Suppressor macrophage treated with lipopolysaccharide for 4 hours (primary cell): ENCODE results near the gene RHEBL1.
A peak's percentile ranks its signal among the peaks of the same experiment; 100 is the strongest.

ENCODE experiments used
- DNase-seq: peaks from one replicate; pipeline ENCODE4 v3.0.0-alpha.2; 2020

Gene RHEBL1

DNA sequence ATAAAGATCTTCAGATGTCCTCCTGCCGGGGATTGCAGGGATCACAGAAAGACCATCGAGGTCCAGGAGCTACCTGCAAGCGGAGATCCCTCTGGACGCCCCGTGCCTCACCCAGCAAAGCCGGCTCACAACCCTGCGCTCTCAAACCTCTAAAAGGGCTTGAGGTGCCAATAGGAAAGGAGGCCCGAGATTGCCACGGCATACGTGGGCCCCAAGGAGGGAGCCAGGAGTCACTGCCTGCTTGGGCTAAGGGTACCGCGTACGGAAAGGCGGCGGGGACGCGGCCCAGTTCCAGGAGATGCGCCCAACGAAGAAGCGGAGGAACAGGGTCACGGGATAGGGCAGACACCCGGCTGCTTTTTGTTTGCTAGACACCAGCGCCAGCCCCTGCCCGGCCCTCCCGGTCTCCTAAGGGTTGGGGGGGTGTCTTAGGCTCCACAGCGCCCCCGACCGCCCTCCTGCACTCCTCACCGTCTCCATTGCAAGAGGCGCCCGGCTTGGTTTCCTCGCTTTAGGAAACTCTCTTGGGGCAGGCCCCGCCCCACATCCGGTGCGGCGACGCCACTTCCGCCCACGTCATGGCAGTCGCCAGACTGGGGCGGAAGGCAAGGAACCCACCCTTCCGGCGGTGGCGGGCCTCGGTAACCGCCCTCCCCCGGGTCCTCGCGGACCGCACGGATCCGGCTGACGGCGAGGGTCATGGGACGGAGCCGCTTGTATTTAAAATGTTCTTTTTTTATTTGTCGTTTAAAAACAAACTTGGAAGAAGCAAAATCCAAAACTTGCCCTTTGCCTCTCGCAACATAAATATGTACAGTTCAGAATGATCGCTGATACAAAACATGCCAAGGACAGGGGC is 51.3 kb downstream of the RHEBL1 start, which contains the start of gene PRKAG1:
Gene PRKAG1 (minus strand): TSS at position 516 of the 859 bp plus-strand sequence. CDS start 36 bp downstream, at position 480.
- peak; percentile 98 for DNase-seq

DNA sequence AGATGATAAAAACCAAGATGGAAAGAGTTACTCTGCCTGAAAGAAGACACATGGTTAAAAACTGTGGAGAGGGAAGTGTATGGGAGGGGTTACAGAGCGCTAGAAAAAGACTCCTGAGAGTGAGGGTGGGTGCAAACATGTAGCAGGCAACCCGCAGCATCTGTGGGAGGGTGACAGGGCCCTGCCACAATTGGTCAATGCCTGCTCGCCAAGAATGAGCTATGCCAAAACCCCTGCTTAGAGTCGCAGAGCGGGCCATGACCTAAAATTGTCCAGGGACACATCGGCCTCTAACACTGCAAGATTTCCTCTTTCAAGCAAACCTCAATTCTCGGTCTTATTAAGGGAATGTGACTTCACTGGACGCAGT is 51.9 kb downstream of the RHEBL1 start:
- peak; percentile 68 for DNase-seq

DNA sequence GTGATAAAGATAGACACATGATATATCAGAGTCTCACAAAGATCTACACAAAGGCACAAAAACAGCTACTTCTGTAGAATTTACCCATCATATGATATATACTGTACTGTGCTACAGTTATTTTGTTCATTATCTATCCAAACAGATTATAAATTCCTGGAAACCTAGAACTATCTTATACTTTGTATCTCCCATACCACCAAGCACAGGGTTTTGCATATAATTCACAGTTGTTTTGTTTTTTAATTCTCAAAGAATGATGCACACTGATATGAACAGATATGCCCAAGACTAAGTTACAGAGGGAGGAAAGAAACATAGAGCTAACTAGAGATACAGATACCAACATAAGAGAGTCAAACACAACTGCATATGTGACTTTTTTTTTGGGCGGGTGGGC is 54.6 kb downstream of the RHEBL1 start:
- DNase-seq: no peak
